ENCODE data around the gene ENTPD1. TPM values are rescaled to one million over a fixed set of nuclear protein-coding genes. Genes with fewer than 3 reads are reported as not detected.

Gene ENTPD1
- total and polyA plus RNA-seq, 2 experiments from 2014 or later, result 1.5 to 8.9 TPM

- 89% methylated on average over 3 of the region's 3 CpGs for WGBS (ENCODE audit: low lambda C conversion rate, missing lambda C conversion rate)
- TF ChIP-seq CTCF (IDR thresholded peaks at IDR 0.05; ENCODE audit: poor library complexity) (no peak), EZH2 (IDR thresholded peaks at IDR 0.05; ENCODE audit: borderline replicate concordance) (no peak), EZH2phosphoT487 (IDR thresholded peaks at IDR 0.05; ENCODE audit: low read depth, severe bottlenecking, unreplicated experiment) (no peak)
Measured at GRCh38 chr10:95789902-95790301, 33.9 kb downstream of the ENTPD1 start.

GRCh38 chr10:95790982-95791381 lies 35.0 kb downstream of the ENTPD1 start:
- 47% methylated on average over 3 of the region's 3 CpGs for WGBS (ENCODE audit: low lambda C conversion rate, missing lambda C conversion rate)
- no peaks in the 10 kb centered on the region for H3K27me3 ChIP-seq
- H3K9me3 ChIP-seq (ENCODE audit: low read depth), result no peaks in the 10 kb centered on the region
- no peak overlapping the region for H3K4me3 ChIP-seq
- H3K27ac ChIP-seq, result no peak overlapping the region
- no peaks in the 10 kb centered on the region for H4K20me1 ChIP-seq (ENCODE audit: insufficient read depth, poor library complexity, severe bottlenecking)
- no peaks in the 10 kb centered on the region for H3K4me1 ChIP-seq (ENCODE audit: insufficient read depth)
- no peaks in the 10 kb centered on the region for H3K36me3 ChIP-seq (replicated peaks; ENCODE audit: insufficient read depth, low read depth)
- H3K79me2 ChIP-seq, result no peaks in the 10 kb centered on the region
- no peak overlapping the region for H3K4me2 ChIP-seq
- H3K9me2 ChIP-seq (replicated peaks; ENCODE audit: insufficient read depth), result no peaks in the 10 kb centered on the region
- no peak overlapping the region for H2AFZ ChIP-seq
- TF ChIP-seq EZH2phosphoT487 (IDR thresholded peaks at IDR 0.05; ENCODE audit: low read depth, severe bottlenecking, unreplicated experiment), result no peak
- TF ChIP-seq CTCF (IDR thresholded peaks at IDR 0.05; ENCODE audit: poor library complexity), result no peak
- TF ChIP-seq EZH2 (IDR thresholded peaks at IDR 0.05; ENCODE audit: borderline replicate concordance), result no peak
- DNase-seq (ENCODE audit: low spot score), result no peak

More at GRCh38 chr10:95789902-95790301, 33.9 kb downstream of the ENTPD1 start:
- Histone ChIP-seq H2AFZ (no peak overlapping the region), H3K4me3 (no peak overlapping the region), H3K27me3 (no peaks in the 10 kb centered on the region), H4K20me1 (ENCODE audit: insufficient read depth, poor library complexity, severe bottlenecking) (no peaks in the 10 kb centered on the region), H3K27ac (no peak overlapping the region), H3K79me2 (no peaks in the 10 kb centered on the region), H3K4me2 (no peak overlapping the region), H3K9me3 (ENCODE audit: low read depth) (no peaks in the 10 kb centered on the region), H3K36me3 (replicated peaks; ENCODE audit: insufficient read depth, low read depth) (no peaks in the 10 kb centered on the region), H3K4me1 (ENCODE audit: insufficient read depth) (no peaks in the 10 kb centered on the region), H3K9me2 (replicated peaks; ENCODE audit: insufficient read depth) (no peaks in the 10 kb centered on the region)
- no peak for DNase-seq (ENCODE audit: low spot score)

GRCh38 chr10:95791425-95791979 lies 35.5 kb downstream of the ENTPD1 start:
- H3K27ac ChIP-seq, result no peak overlapping the region
- 92% methylated on average over 2 of the region's 2 CpGs for WGBS (ENCODE audit: low lambda C conversion rate, missing lambda C conversion rate)
- H3K4me3 ChIP-seq, result no peak overlapping the region
- H3K79me2 ChIP-seq, result no peaks in the 10 kb centered on the region
- H3K9me2 ChIP-seq (replicated peaks; ENCODE audit: insufficient read depth), result no peaks in the 10 kb centered on the region
- TF ChIP-seq CTCF (IDR thresholded peaks at IDR 0.05; ENCODE audit: poor library complexity) (no peak), EZH2phosphoT487 (IDR thresholded peaks at IDR 0.05; ENCODE audit: low read depth, severe bottlenecking, unreplicated experiment) (no peak), EZH2 (IDR thresholded peaks at IDR 0.05; ENCODE audit: borderline replicate concordance) (no peak)
- no peaks in the 10 kb centered on the region for H3K36me3 ChIP-seq (replicated peaks; ENCODE audit: insufficient read depth, low read depth)
- DNase-seq (ENCODE audit: low spot score), result no peak
- H3K27me3 ChIP-seq, result no peaks in the 10 kb centered on the region
- no peaks in the 10 kb centered on the region for H3K9me3 ChIP-seq (ENCODE audit: low read depth)
- no peak overlapping the region for H2AFZ ChIP-seq
- no peaks in the 10 kb centered on the region for H4K20me1 ChIP-seq (ENCODE audit: insufficient read depth, poor library complexity, severe bottlenecking)
- H3K4me1 ChIP-seq (ENCODE audit: insufficient read depth), result no peaks in the 10 kb centered on the region
- H3K4me2 ChIP-seq, result no peak overlapping the region

Data from hepatocyte (in vitro differentiated cells).